K562 (cell line): ENCODE results near the gene ZFAND2B. TPM values are rescaled to one million over a fixed set of nuclear protein-coding genes. Genes with fewer than 3 reads are reported as not detected.

Source experiments
- AFF1 ChIP-seq, 2 experiments: fragments of 450-650 bp; IDR thresholded peaks; 2 replicates each; pipeline ENCODE4 v1.6.1; 2018; ENCODE audit warnings: mild to moderate bottlenecking in 2 of 2, low read depth in 1 of 2; ENCODE audit not compliant: partially characterized antibody in 2 of 2
- BCLAF1 ChIP-seq, 2 experiments: fragments of 450-650 bp in 1 of 2; IDR thresholded peaks; 2 replicates each; pipeline ENCODE4 v1.6.1; 2011 to 2017; ENCODE audit warnings: low read depth in 2 of 2, antibody characterized with exemption in 1 of 2, borderline replicate concordance in 1 of 2, low read length in 1 of 2, mild to moderate bottlenecking in 1 of 2, mixed read lengths in 1 of 2; ENCODE audit not compliant: control insufficient read depth in 1 of 2
- ETV5 ChIP-seq: sonication (generic); formaldehyde crosslinking; IDR thresholded peaks from 2 replicates; pipeline ENCODE4 v1.4.0; 2020; ENCODE audit warnings: low read depth, mild to moderate bottlenecking, missing genetic modification reagents
- FOXJ2 ChIP-seq: fragments of 200-800 bp; sonication (Bioruptor generic); IDR thresholded peaks from 2 replicates; pipeline ENCODE4 v1.6.1; 2016; ENCODE audit warnings: missing genetic modification characterization, missing compliant biosample characterization
- HMBOX1 ChIP-seq: sonication (generic); IDR thresholded peaks from 2 replicates; pipeline ENCODE4 v1.6.1; 2016
- MYC ChIP-seq, 2 experiments: fragments of 250-450 bp in 1 of 2; sonication (Bioruptor Pico) in 1 of 2; IDR thresholded peaks; 2 replicates each; pipeline versions ENCODE4 v1.5.1 to v1.6.1; 2012 to 2021; ENCODE audit warnings: low read depth in 2 of 2, borderline replicate concordance in 1 of 2, improper control_type of control experiment in 1 of 2, low read length in 1 of 2, mild to moderate bottlenecking in 1 of 2, moderate library complexity in 1 of 2
- NFXL1 ChIP-seq: fragments of 450-650 bp; formaldehyde crosslinking; IDR thresholded peaks from 2 replicates; pipeline ENCODE4 v1.4.0; 2021; ENCODE audit warnings: mild to moderate bottlenecking
- RBM22 ChIP-seq: fragments of 200-400 bp; formaldehyde crosslinking; IDR thresholded peaks from 2 replicates; pipeline ENCODE4 v1.6.1; 2018; ENCODE audit warnings: low read length, low read depth; ENCODE audit not compliant: poor library complexity, severe bottlenecking
- SRSF3 ChIP-seq: fragments of 200-400 bp; formaldehyde crosslinking; IDR thresholded peaks from 2 replicates; pipeline ENCODE4 v1.6.1; 2016; ENCODE audit warnings: mild to moderate bottlenecking, low read length, moderate library complexity; ENCODE audit not compliant: insufficient read depth
- THAP7 ChIP-seq: fragments of 250-450 bp; sonication (Bioruptor Pico); IDR thresholded peaks from 2 replicates; pipeline ENCODE4 v1.5.0; 2021
- ZFX ChIP-seq: sonication (generic); formaldehyde crosslinking; IDR thresholded peaks from 2 replicates; pipeline ENCODE4 v1.8.0; 2022; ENCODE audit warnings: mild to moderate bottlenecking, missing genetic modification reagents, moderate library complexity
- ZNF197 ChIP-seq: fragments of 200-800 bp; sonication (Bioruptor generic); IDR thresholded peaks from 2 replicates; pipeline ENCODE4 v1.6.1; 2016; ENCODE audit warnings: low read depth, missing genetic modification characterization, missing compliant biosample characterization
- ZNF384 ChIP-seq: IDR thresholded peaks from 2 replicates; pipeline ENCODE4 v1.6.1; 2012; ENCODE audit warnings: low read depth, low read length, improper control_type of control experiment
- ZNF436 ChIP-seq: fragments of 250-450, 450-650 bp; sonication (Bioruptor Pico); formaldehyde crosslinking; IDR thresholded peaks from 2 replicates; pipeline ENCODE4 v1.7.0; 2020; ENCODE audit warnings: mild to moderate bottlenecking
- ZNF561 ChIP-seq: fragments of 450-650 bp; formaldehyde crosslinking; conservative IDR thresholded peaks from 2 replicates; pipeline ENCODE4 v1.4.0; 2020; ENCODE audit warnings: mild to moderate bottlenecking, moderate library complexity
- ZNF764 ChIP-seq: fragments of 250-450 bp; sonication (Bioruptor Pico); IDR thresholded peaks from 2 replicates; pipeline ENCODE4 v1.4.0; 2020; ENCODE audit warnings: low read depth, mild to moderate bottlenecking, moderate library complexity
- polyA plus RNA-seq, 8 experiments: library from polyadenylated mRNA; depleted of rRNA in 4 of 8; stranded (reverse) in 5 of 8; unstranded in 3 of 8; fragments of >200 nt; fragmentation: Nextera tagmentation in 2 of 8; fragmentation: Illumina TruSeq in 1 of 8; extraction: Ambion mirVana in 2 of 8; extraction: Trizol in 1 of 8; gene quantifications; 2 replicates each; pipeline versions ENCODE4 v1.2.1 to v1.2.3, GENCODE V29; 2011 to 2014; ENCODE audit warnings: inconsistent platforms in 1 of 8, missing spikeins in 1 of 8
- total RNA-seq, 7 experiments: library from RNA; depleted of rRNA in 6 of 7; stranded (reverse); fragments of >200 nt in 6 of 7; fragmentation: Illumina TruSeq in 2 of 7; extraction: Trizol in 2 of 7; gene quantifications; 2 replicates each; pipeline versions ENCODE4 v1.2.1 to v1.2.3, GENCODE V29; 2011 to 2021; ENCODE audit warnings: low replicate concordance in 1 of 7

Gene ZFAND2B
- total and polyA plus RNA-seq, 9 of the 15 experiments (the other 6 are each of a cell fraction or from before 2014, with no cell fraction given) = 9.9 to 33.3 (median 26.1) TPM

- TF ChIP-seq AFF1 (IDR thresholded peaks at IDR 0.05; ENCODE audit: low read depth in 1 of 2, partially characterized antibody in 2 of 2) (no peak), SRSF3 (no peak), BCLAF1 (IDR thresholded peaks at IDR 0.05; ENCODE audit: borderline replicate concordance in 1 of 2, control insufficient read depth in 1 of 2, low read depth in 2 of 2, low read length in 1 of 2) (no peak), ZNF384 (no peak), HMBOX1 (no peak), ZNF197 (peak; percentile 90), ZFX (CRISPR knock-in tag) (peak; percentile 89), ETV5 (CRISPR knock-in tag) (no peak), THAP7 (CRISPR knock-in tag) (no peak), ZNF764 (CRISPR knock-in tag) (no peak), NFXL1 (CRISPR knock-in tag) (no peak), MYC (IDR thresholded peaks at IDR 0.05; ENCODE audit: low read depth, low read length) (peak; percentile 82), MYC (CRISPR knock-in tag; IDR thresholded peaks at IDR 0.05; ENCODE audit: borderline replicate concordance, low read depth) (no peak), ZNF561 (CRISPR knock-in tag) (no peak), ZNF436 (CRISPR knock-in tag) (no peak), FOXJ2 (tag) (no peak; the same call in 1 of the 2 replicates), RBM22 (no peak)
Measured at GRCh38 chr2:219229305-219230058, 22.9 kb downstream of the ZFAND2B start, which contains the start of the genes ANKZF1 and ATG9A (continued).
